Ascending aorta (tissue), 2 donors: ENCODE data around the gene RYR3. TPM values are rescaled to one million over a fixed set of nuclear protein-coding genes. Genes with fewer than 3 reads are reported as not detected.

Source experiments
- DNase-seq, 2 donors: peaks; one replicate each; pipeline ENCODE4 v3.0.0-alpha.2; 2019; ENCODE audit warnings: low spot score in 2 of 2
- H3K27ac ChIP-seq, 2 donors: fragments of 200-600 bp; sonication (generic); one replicate each; pipeline ENCODE4 v1.5.1; 2016 to 2017; ENCODE audit warnings: mild to moderate bottlenecking in 1 of 2
- H3K27me3 ChIP-seq: fragments of 200-600 bp; sonication (generic); one replicate; pipeline ENCODE4 v1.5.1; 2017
- H3K36me3 ChIP-seq, 2 donors: fragments of 200-600 bp; sonication (generic); one replicate each; pipeline ENCODE4 v1.5.1; 2016
- H3K4me1 ChIP-seq, 2 donors: fragments of 200-600 bp; sonication (generic); one replicate each; pipeline ENCODE4 v1.5.1; 2016 to 2017; ENCODE audit warnings: mild to moderate bottlenecking in 1 of 2
- H3K4me3 ChIP-seq, 2 donors: fragments of 200-600 bp; sonication (generic); one replicate each; pipeline ENCODE4 v1.5.1; 2016 to 2017; ENCODE audit warnings: mild to moderate bottlenecking in 1 of 2
- H3K9me3 ChIP-seq, 2 donors: fragments of 200-600 bp; sonication (generic); one replicate each; pipeline ENCODE4 v1.5.1; 2016
- intact Hi-C: fragments of 100-400 bp; cut with DNase I; formaldehyde crosslinking; loops from one replicate; pipeline ENCODE4 v1.15.1; 2023
- total RNA-seq: library from RNA; depleted of rRNA; stranded (reverse); fragments of >200 nt; gene quantifications from one replicate; pipeline ENCODE4 v1.1.0, GENCODE V29; 2016
- TF ChIP-seq, protein P1 (sequence below), 3 experiments: fragments of 200-600 bp in 2 of 3; fragments of 450-650 bp in 1 of 3; sonication (generic) in 2 of 3; IDR thresholded peaks; one replicate each; pipeline ENCODE4 v1.5.1; 2016 to 2019; ENCODE audit warnings: antibody characterized with exemption in 3 of 3, mild to moderate bottlenecking in 1 of 3, moderate library complexity in 1 of 3

Gene RYR3
- total RNA-seq, 1 donor from 2014 or later = 3.1 TPM

DNA sequence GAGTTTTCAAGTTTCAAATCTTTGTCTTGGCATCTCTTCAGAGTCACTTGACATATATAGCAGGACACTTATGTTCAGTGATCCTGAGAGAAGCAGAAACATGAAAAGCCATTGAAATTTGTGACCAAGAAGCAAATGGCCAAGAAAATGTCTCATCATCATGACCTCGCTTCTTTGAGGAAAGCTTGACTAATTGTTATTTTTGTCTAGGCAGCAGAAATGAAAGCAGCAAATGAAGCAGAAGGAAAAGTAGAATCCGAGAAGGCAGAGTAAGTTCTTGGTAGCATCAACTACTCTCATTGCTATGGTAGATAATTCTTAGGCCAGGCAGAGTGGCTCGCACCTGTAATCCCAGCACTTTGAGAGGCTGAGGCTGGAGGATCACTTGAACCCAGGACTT is 529.8 kb downstream of the RYR3 start:
- Histone ChIP-seq H3K27me3 (no peaks in the 10 kb centered on the region), H3K36me3 (peaks cover 0 to 2% of the 10 kb centered on the region in 2 donors), H3K9me3 (no peaks in the 10 kb centered on the region), H3K4me1 (no peaks in the 10 kb centered on the region), H3K4me3 (no peak overlapping the region), H3K27ac (no peak overlapping the region)
- TF ChIP-seq, protein P1, sequence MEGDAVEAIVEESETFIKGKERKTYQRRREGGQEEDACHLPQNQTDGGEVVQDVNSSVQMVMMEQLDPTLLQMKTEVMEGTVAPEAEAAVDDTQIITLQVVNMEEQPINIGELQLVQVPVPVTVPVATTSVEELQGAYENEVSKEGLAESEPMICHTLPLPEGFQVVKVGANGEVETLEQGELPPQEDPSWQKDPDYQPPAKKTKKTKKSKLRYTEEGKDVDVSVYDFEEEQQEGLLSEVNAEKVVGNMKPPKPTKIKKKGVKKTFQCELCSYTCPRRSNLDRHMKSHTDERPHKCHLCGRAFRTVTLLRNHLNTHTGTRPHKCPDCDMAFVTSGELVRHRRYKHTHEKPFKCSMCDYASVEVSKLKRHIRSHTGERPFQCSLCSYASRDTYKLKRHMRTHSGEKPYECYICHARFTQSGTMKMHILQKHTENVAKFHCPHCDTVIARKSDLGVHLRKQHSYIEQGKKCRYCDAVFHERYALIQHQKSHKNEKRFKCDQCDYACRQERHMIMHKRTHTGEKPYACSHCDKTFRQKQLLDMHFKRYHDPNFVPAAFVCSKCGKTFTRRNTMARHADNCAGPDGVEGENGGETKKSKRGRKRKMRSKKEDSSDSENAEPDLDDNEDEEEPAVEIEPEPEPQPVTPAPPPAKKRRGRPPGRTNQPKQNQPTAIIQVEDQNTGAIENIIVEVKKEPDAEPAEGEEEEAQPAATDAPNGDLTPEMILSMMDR (IDR thresholded peaks at IDR 0.05) = no peak
- intact Hi-C loops = no loop called here
- DNase-seq = no peak

- intact Hi-C loops = no loop called here
- no peaks in the 10 kb centered on the region for H3K36me3 ChIP-seq
- H3K4me3 ChIP-seq = no peak overlapping the region
These were observed 533.4 kb downstream of the RYR3 start for GRCh38 chr15:33844186-33844585.

DNA sequence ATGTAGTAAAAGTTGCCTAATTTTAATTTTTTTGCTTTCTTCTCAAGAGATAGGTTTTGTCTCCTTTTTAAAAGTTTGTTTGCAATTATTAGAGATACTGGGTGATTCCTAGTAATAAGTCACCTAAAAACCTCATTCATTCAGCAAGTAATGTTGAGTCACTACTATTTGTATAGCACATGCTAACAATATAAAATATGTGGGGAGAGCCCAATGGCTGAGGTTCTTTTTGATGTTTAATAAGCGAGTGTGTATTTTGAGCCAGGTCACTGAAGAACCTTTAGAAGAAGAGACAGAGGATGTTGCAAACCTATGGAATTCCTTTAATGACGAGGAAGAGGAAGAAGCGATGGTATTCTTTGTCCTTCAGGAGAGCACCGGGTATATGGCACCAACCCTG is 533.8 kb downstream of the RYR3 start:
- H3K9me3 ChIP-seq = no peaks in the 10 kb centered on the region
- no peaks in the 10 kb centered on the region for H3K36me3 ChIP-seq
- no peaks in the 10 kb centered on the region for H3K4me1 ChIP-seq
- TF ChIP-seq, protein P1 (IDR thresholded peaks at IDR 0.05) = no peak
- H3K4me3 ChIP-seq = no peak overlapping the region
- intact Hi-C loops = no loop called here
- no peak overlapping the region for H3K27ac ChIP-seq
- H3K27me3 ChIP-seq = no peaks in the 10 kb centered on the region
- no peak for DNase-seq

More at GRCh38 chr15:33844186-33844585, 533.4 kb downstream of the RYR3 start:
- DNase-seq = no peak
- no peak overlapping the region for H3K27ac ChIP-seq
- H3K4me1 ChIP-seq = no peaks in the 10 kb centered on the region
- H3K9me3 ChIP-seq = no peaks in the 10 kb centered on the region
- no peaks in the 10 kb centered on the region for H3K27me3 ChIP-seq
- TF ChIP-seq, protein P1 (IDR thresholded peaks at IDR 0.05) = no peak

DNA sequence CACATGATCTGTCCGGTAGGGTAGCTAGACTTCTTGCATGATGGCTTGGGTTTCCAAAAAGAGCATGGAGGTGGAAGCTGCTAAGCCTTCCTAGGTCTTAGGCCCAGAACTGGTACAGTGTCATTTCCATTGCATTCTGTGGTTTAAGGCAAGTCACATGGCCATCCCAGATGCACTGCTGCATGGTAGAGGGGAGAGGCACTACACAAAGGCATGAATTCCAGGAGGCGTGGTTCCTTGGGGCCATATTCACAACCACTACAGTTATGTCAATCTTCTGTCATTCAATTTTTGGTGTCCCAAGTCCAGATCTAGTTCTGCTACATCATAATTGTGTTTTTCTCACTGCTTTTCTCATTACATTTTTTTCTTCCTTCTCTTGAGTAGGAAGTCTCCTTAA is 535.4 kb downstream of the RYR3 start:
- Histone ChIP-seq H3K9me3 (no peaks in the 10 kb centered on the region), H3K27me3 (no peaks in the 10 kb centered on the region), H3K36me3 (no peaks in the 10 kb centered on the region)

GRCh38 chr15:33846862-33847261 is 536.1 kb downstream of the RYR3 start:
- H3K4me3 ChIP-seq = no peak overlapping the region
- intact Hi-C loops = no loop called here
- no peak overlapping the region for H3K27ac ChIP-seq
- H3K9me3 ChIP-seq = no peaks in the 10 kb centered on the region
- no peaks in the 10 kb centered on the region for H3K4me1 ChIP-seq
- no peaks in the 10 kb centered on the region for H3K27me3 ChIP-seq
- TF ChIP-seq, protein P1 (IDR thresholded peaks at IDR 0.05) = no peak
- no peak for DNase-seq
- no peaks in the 10 kb centered on the region for H3K36me3 ChIP-seq

More for the DNA sequence above, 535.4 kb downstream of the RYR3 start:
- H3K4me1 ChIP-seq = no peaks in the 10 kb centered on the region
- no peak overlapping the region for H3K4me3 ChIP-seq
- TF ChIP-seq, protein P1 (IDR thresholded peaks at IDR 0.05) = no peak
- H3K27ac ChIP-seq = no peak overlapping the region
- intact Hi-C loops = no loop called here
- no peak for DNase-seq

- intact Hi-C loops = no loop called here
- Histone ChIP-seq H3K27ac (no peak overlapping the region), H3K4me1 (no peaks in the 10 kb centered on the region), H3K9me3 (no peaks in the 10 kb centered on the region), H3K36me3 (no peaks in the 10 kb centered on the region), H3K27me3 (no peaks in the 10 kb centered on the region), H3K4me3 (no peak overlapping the region)
- TF ChIP-seq, protein P1 (IDR thresholded peaks at IDR 0.05) = no peak
- DNase-seq = no peak
These were observed 537.2 kb downstream of the RYR3 start for GRCh38 chr15:33848011-33848410.
